ENCODE data around the gene IGFN1. TPM values are rescaled to one million over a fixed set of nuclear protein-coding genes. Genes with fewer than 3 reads are reported as not detected.

Gene IGFN1
- total and polyA plus RNA-seq, 2 of the 8 experiments (the other 6 are each of a cell fraction or from before 2014, with no cell fraction given): not detected

- no peaks in the 10 kb centered on the region; a peak in 1 of 7 replicates for H3K4me1 ChIP-seq (replicated peaks in 1 of 4; ENCODE audit: control insufficient read depth in 3 of 4, insufficient read depth in 4 of 4, low read length in 3 of 4)
- ChIA-PET CTCF (ENCODE audit: partially characterized antibody) (interaction anchor here (0.7 to 9.7 kb wide), 7 partner anchors 8 to 94 kb away, joined by 3 to 154 read pairs (median 4); partner anchors contain the start of gene PKP1), POLR2A (ENCODE audit: partially characterized antibody) (no interaction called here)
- 91% methylated on average over 3 of the region's 3 CpGs; no CpG with 5 or more reads in 1 of the 2 experiments for WGBS, 2 experiments (ENCODE audit: extremely low coverage in 1 of 2, insufficient coverage in 1 of 2, insufficient read length in 1 of 2, insufficient replicate concordance in 2 of 2, low coverage in 1 of 2, low lambda C conversion rate in 2 of 2, missing lambda C conversion rate in 1 of 2)
- H4K91ac ChIP-seq (replicated peaks; ENCODE audit: insufficient read length, low read length): no peak overlapping the region
- H3K79me1 ChIP-seq (ENCODE audit: low read depth, low read length): no peaks in the 10 kb centered on the region
- H3K79me2 ChIP-seq (ENCODE audit: control insufficient read depth in 1 of 2, insufficient read depth in 2 of 2, low read length in 2 of 2): no peaks in the 10 kb centered on the region
- no peak overlapping the region for H2BK5ac ChIP-seq (ENCODE audit: low read depth, low read length)
- no peak overlapping the region for H3K4me2 ChIP-seq (ENCODE audit: insufficient read depth in 1 of 2, low read depth in 2 of 2, low read length in 2 of 2)
- no peak overlapping the region for H4K8ac ChIP-seq (ENCODE audit: extremely low read depth, insufficient read depth, low read length)
- H4K20me1 ChIP-seq (replicated peaks in 1 of 2; ENCODE audit: control insufficient read depth in 1 of 2, insufficient read depth in 2 of 2, low read length in 2 of 2): no peaks in the 10 kb centered on the region
- H2AFZ ChIP-seq (ENCODE audit: low read length): no peak overlapping the region
- H3K9ac ChIP-seq (replicated peaks in 1 of 4; ENCODE audit: extremely low read depth in 1 of 4, low read depth in 3 of 4, low read length in 3 of 4): no peak overlapping the region
- no peak for TF ChIP-seq CHD2 (IDR thresholded peaks at IDR 0.05; ENCODE audit: low read length)
- no peak overlapping the region for H3K23ac ChIP-seq (ENCODE audit: insufficient read length)
- H2BK12ac ChIP-seq (ENCODE audit: low read depth, low read length): no peak overlapping the region
- no peak overlapping the region for H2AK5ac ChIP-seq (ENCODE audit: low read depth, low read length)
- FAIRE-seq: no peak
- no peak overlapping the region for H3K14ac ChIP-seq (ENCODE audit: insufficient read length)
- H3K4me3 ChIP-seq (ENCODE audit: extremely low read depth in 1 of 4, insufficient read depth in 2 of 4, low read depth in 3 of 4, low read length in 4 of 4): no peak overlapping the region
- no peak overlapping the region for H4K5ac ChIP-seq (ENCODE audit: insufficient read length, low read depth, low read length)
- H3K23me2 ChIP-seq (ENCODE audit: low read depth, low read length): no peaks in the 10 kb centered on the region; the same call in 1 of the 2 replicates
- no peak overlapping the region for H2BK120ac ChIP-seq (replicated peaks; ENCODE audit: low read depth, low read length)
- peak in 1 of 2 experiments; percentile 13 for DNase-seq (ENCODE audit: low read depth in 1 of 2, low spot score in 2 of 2)
- H3K4ac ChIP-seq (replicated peaks; ENCODE audit: insufficient read length, low read depth, low read length): no peak overlapping the region
- H3K27ac ChIP-seq (ENCODE audit: low read depth, low read length): no peak overlapping the region
- no peak overlapping the region for H3K18ac ChIP-seq (ENCODE audit: extremely low read depth, low read length)
- H3K27me3 ChIP-seq (replicated peaks in 1 of 4; ENCODE audit: control insufficient read depth in 3 of 4, extremely low read depth in 1 of 4, insufficient read depth in 3 of 4, low read length in 3 of 4): no peaks in the 10 kb centered on the region; a peak in 1 of 7 replicates
- no peaks in the 10 kb centered on the region for H3K36me3 ChIP-seq (ENCODE audit: control insufficient read depth in 2 of 4, insufficient read depth in 4 of 4, low read length in 3 of 4)
- H3K56ac ChIP-seq (replicated peaks; ENCODE audit: insufficient read length, low read depth, low read length): no peak overlapping the region
- no peak overlapping the region for H2BK15ac ChIP-seq (ENCODE audit: low read length)
- H3K9me3 ChIP-seq (ENCODE audit: insufficient read depth in 2 of 2, low read depth in 1 of 2, low read length in 1 of 2): no peaks in the 10 kb centered on the region
- H2BK20ac ChIP-seq (ENCODE audit: low read length): no peak overlapping the region
Measured at GRCh38 chr1:201266774-201267173, 76.2 kb downstream of the IGFN1 start.

Data from H1 (cell line).